Activated CD8-positive, alpha-beta memory T cell treated with anti-CD3 and anti-CD28 coated beads, Interleukin-2, amount 50 U/mL, for 24 hours (primary cell): ENCODE measurements around the gene SECISBP2.
A peak's percentile ranks its signal among the peaks of the same experiment; 100 is the strongest.
"Not testable (repeated sequence)": the region's sequence is repeated elsewhere in the genome, so short reads cannot be mapped to it uniquely, and the experiment has no call there.

Experiments
- DNase-seq: peaks from one replicate; pipeline ENCODE4 v3.0.0-alpha.2; 2020; ENCODE audit errors: extremely low read depth

The SECISBP2 gene, protein sequence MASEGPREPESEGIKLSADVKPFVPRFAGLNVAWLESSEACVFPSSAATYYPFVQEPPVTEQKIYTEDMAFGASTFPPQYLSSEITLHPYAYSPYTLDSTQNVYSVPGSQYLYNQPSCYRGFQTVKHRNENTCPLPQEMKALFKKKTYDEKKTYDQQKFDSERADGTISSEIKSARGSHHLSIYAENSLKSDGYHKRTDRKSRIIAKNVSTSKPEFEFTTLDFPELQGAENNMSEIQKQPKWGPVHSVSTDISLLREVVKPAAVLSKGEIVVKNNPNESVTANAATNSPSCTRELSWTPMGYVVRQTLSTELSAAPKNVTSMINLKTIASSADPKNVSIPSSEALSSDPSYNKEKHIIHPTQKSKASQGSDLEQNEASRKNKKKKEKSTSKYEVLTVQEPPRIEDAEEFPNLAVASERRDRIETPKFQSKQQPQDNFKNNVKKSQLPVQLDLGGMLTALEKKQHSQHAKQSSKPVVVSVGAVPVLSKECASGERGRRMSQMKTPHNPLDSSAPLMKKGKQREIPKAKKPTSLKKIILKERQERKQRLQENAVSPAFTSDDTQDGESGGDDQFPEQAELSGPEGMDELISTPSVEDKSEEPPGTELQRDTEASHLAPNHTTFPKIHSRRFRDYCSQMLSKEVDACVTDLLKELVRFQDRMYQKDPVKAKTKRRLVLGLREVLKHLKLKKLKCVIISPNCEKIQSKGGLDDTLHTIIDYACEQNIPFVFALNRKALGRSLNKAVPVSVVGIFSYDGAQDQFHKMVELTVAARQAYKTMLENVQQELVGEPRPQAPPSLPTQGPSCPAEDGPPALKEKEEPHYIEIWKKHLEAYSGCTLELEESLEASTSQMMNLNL

DNA sequence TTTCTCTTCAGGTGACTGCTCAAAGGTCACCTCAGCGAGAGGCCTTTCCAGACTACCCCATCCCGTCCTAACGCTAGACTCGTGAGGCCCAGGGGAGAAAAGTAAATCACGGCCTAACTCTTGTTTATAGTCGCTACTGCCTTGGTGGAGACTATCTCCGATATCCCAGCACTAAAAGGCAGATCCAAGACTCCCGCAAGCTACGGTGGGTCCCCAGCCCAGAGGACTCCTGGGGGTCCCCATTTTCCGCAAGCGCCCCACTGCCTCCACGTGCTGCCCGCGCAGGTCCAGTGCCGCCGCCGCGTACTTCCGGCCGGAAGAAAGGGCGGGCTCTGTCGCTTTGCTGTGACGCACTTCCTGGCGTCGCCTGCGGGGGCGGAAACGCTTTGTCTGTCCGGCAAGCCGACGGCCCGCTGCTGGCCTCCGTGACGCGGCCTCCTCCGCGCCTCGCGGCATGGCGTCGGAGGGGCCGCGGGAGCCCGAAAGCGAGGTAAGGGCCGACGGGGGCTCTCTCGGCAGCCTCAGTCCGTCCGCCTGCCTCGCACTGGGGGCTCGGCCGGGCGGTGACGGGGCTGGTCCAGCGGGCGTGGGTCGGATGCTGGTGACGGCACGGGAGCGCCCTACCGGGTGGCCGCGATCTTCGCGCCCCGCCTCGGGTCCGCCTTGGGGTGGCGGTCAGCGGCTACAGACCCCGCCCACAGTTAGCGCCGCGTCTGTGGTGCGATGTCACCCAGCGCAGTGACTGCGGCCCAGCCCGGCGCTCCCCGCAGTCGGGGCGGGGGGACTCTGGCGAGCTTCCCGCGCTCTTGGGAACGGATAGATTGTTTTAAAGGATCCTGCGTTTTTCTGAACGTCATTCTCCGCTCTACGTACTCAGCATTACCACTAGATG lies at the start of gene SECISBP2:
SECISBP2 (plus strand) TSS at position 378 of the 892 bp plus-strand sequence; CDS start at position 455, 77 bp downstream.
- peak; percentile 83 for DNase-seq

DNA sequence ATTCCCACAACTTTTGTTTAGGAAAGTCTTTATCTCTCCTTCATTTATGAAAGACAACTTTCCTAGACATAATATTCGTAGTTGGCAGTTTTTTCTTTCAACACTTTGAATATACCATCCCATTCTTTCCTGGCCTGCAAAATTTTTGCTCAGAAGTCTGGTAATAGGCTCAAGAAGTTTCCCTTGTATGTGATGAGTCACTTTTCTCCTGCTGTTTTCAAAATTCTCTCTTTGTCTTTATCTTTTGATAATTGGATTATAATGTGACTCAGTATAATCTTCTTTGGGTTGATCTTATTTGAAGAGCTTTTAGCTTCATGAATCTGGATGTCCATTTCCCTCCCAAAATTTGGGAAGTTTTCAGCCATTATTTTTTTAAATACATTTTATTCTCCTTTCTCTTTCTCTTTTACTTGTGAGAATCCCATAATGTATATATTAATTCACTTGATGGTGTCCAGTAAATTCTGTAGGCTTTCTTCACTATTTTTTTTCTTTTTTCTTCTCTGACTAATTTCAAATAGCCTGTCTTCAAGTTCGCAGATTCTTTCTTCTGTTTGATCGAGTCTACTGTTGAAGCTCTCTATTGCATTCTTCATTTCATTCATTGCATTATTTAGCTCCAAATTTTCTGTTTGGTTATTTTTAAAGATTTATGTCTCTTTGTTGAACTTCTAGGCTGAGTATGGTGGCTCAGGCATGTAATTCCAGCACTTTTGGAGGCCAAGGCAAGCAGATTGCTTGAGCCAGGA lies 44.6 kb upstream of the SECISBP2 start:
- DNase-seq, result no peak

DNA sequence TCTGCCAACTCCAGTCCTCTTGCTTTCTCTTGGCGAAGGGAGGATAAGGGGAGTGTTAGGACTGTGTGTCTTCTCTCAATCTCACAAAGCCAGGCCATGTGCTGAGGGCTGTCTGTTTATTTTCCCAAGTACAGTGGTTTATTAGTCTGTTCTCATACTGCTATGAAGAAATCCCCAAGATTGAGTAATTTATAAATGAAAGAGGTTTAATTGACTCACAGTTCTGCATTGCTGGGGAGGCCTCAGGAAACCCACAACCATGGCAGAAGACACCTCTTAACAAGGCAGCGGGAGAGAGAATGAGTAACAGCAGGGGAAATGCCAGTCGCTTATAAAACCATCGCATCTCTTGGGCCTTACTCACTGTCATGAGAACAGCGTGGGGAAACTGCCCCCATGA lies 43.5 kb upstream of the SECISBP2 start:
- DNase-seq, result no peak

DNA sequence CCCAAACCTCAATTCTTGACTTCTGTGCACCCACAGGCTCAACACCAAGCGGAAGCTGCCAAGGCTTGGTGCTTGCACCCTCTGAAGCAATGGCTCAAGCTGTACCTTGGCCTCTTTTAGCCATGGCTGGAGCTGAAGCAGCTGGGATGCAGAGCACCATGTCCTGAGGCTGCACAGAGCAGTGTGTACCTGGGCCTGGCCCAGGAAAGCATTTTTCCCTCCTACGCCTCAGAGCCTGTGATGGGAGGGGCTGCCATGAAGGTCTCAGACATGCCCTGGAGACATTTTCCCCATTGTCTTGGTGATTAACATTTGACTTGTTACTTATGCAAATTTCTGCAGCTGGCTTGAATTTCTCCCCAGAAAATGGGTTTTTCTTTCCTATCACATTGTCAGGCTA lies 42.3 kb upstream of the SECISBP2 start:
- not testable (repeated sequence) for DNase-seq

DNA sequence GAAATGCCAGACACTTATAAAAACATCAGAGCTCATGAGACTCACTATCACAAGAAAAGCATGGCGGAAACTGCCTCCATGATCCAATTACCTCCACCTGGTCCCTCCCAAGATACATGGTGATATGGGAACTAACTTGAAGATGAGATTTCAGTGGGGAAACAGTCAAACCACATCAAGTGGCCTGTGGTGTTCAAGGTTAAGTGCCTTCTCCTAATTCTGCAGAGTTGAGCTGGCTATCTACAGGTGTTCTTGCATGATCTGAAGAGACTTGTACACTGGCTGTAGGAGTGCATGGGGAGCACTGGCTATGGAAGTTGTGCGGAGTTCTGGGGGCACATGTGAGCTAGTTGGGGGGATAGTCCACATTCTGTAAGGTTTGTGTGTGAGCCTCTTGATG lies 41.3 kb upstream of the SECISBP2 start:
- DNase-seq, result no peak

DNA sequence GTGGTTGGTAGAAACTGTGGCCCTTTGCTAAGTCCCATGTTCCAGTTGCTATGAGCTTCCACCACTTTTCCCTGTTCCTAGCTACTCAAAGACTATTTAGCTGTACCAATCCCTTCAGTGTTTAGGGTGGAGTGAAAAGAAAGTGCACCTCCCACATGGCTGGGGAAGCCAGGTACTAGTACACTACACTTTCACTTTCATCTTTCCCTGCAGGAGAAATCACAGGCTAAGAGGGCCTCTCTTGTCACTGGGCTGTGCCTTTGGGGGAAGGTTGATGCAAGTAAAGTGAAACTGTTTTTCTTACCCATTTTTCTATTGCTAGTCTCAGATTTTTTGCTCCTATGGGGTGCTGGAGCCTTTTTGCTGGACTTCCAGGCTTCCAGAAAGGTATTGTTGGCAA lies 40.8 kb upstream of the SECISBP2 start:
- DNase-seq, result no peak

DNA sequence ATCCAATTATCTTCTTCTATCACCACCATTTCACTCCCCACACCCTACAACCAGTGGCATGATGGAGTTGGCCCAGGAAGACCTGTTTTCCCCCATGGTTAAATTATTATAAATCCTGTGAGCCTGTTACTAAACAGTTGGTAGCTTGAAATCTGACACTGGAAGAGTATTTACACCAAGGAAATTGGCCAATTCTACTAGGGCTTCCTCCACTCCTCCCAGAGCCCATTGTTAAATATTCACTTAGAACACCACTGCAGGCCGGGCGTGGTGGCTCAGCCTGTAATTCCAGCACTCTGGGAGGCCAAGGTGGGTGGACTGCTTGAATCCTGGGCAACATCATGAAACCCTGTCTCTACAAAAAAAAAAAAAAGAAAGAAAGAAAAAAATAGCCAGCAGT lies 39.7 kb upstream of the SECISBP2 start:
- DNase-seq, result no peak

DNA sequence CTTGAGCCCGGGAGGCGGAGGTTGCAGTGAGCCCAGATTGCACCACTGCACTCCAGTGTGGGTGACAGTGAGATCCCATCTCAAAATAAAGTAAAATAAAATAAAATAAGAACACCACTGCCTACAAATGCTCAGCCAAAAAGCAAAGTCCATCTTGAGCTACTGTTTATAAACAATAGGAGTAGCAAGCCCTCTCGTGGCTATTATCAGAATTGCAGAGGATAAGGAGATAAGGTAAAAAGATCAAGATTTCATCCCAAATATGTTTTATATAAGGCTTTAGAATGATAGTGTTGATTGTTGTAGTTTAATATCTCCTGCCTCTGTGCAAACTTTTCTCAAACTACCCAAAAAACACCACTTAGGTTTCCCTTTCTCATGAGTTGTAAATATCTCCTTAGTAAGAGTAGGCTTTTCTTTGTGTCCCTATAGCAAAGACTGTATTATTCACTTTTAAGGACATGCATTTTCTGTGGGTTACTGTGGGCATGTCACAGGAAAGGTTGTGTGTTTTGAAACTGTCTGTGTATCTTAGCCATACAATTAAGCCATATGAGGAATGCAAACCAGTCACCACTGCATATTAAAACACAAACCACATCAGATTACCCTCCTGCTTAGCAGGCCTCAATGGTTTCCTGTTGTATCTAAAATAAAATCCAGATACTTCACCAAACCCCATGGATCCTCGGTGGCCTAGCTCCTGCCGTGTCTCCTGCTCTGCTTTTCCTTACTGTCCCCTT lies 39.1 kb upstream of the SECISBP2 start:
- no peak for DNase-seq

DNA sequence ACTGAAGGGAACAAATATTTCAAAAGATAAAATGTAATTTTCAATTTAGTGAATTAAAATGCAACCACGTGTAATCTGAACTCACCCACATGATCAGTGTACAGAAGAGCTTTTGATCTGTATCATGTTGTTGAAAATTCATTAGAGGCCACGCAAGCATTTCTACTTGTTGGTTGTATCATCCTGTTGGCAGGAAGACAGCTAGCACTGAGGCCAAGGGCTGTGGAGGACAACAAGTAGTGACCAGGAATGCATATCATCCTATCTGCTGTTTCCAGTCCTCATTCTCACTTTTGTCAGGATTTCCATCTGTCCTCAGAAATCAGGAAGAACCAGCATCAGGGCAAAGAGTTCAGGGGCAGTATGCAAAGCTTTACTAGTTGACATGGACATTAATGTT lies 37.2 kb upstream of the SECISBP2 start:
- no peak for DNase-seq

DNA sequence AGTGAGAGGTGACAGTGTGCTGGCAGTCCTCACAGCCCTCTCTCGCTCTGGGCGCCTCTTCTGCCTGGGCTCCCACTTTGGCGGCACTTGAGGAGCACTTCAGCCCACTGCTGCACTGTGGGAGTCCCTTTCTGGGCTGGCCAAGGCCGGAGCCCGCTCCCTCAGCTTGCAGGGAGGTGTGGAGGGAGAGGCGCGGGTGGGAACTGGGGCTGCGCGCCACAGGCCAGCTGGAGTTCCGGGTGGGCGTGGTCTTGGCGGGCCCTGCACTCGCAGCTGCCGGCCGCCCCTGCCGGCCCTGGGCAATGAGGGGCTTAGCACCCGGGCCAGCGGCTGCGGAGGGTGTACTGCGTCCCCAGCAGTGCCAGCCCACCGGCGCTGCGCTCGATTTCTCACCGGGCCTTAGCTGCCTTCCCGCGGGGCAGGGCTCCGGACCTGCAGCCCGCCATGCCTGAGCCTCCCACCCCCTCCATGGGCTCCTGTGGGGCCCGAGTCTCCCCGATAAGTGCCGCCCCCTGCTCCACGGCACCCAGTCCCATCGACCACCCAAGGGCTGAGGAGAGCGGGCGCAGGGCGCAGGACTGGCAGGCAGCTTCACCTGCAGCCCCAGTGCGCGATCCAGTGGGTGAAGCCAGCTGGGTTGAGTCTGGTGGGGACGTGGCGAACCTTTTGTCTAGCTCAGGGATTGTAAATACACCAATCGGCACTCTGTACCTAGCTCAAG lies 35.9 kb upstream of the SECISBP2 start:
- DNase-seq, result not testable (repeated sequence)

DNA sequence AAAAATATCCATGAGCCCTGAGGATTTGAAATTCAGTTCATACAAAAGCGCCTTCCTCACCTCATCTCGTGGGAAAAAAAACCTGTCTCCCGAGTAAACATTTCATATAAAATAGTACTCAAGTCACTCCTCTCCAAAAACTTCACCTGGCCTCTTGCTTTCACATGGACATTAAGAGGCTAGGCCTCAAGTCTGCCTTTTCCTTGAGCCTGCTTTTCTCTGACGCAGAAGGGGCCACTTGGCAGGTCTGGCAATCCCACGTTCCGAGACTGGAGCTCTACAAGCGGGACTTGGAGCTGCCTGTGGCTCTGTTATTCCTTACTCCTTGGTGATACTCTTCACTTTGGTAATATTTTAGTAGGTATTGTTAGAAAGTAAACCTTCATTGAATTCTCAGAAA lies 34.2 kb upstream of the SECISBP2 start:
- DNase-seq, result no peak

DNA sequence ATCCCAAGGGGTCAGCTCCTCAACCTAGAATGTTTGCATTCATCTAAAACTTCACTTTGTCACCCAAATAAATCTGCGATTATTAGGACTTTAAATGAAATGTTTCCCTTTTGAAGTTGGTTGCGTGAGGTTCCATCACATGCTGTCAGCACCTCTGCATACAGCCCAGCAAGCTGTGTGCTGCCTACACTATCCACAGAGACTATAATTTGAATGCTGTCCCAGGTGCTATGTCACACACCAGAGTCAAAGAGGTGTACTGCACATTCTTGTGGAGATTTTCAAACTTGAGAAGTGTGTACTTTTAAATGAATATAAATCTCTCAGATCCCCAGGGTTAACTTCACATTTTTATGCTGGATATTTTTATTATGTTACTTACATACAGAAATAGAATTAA lies 26.6 kb upstream of the SECISBP2 start:
- DNase-seq, result no peak

DNA sequence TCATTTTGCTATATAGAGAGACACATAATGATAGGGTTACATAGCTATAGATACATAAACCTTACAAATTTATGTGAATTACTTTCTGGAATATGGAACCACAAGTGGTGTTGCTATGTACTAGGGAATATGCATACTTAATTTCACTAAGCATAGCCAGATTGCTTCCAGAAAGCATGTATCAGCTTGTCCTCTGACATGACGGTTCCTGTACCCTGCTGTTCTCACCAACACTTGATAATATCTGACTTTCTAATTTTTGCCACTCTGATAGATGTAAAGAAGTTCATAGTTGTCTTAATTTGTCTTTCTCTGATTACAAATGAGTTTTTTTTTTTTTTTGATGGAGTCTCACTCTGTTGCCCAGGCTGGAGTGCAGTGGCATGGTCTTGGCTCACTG lies 25.3 kb upstream of the SECISBP2 start:
- no peak for DNase-seq

DNA sequence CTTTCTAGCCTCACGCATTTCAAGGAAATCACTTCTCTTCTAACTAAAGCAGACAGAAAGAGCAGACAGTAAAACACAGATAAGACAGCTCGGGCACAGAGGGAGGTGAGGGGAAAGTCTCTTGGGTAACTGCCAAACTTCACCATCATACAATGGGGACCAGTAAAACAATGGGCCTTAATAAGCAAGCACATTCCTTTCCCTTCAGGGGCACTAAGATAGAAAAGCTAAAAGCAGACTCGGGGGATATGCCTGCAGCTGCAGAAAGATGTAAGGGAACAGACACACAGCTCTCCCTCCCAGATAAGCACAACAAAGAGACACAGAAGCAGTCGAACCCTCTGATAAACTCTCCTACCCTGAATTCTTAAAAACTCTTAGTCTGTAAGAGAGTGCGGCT lies 22.9 kb upstream of the SECISBP2 start:
- no peak for DNase-seq

DNA sequence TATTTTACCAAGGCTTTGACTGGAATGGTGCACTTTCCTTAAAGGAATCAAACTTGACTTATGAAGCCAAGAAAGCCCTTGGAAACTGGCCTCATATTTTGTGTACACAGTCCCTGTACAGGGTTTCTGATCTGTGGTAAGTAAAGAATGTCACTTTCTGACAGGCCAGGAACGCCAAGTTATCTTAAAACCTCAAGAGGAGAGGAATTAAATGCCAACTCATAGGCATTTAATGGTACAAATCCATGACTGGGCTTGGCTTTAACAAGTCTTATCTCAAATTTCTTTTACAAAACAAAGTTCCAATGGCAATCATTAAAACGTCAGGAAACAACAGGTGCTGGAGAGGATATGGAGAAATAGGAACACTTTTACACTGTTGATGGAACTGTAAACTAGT lies 16.3 kb upstream of the SECISBP2 start:
- not testable (repeated sequence) for DNase-seq

DNA sequence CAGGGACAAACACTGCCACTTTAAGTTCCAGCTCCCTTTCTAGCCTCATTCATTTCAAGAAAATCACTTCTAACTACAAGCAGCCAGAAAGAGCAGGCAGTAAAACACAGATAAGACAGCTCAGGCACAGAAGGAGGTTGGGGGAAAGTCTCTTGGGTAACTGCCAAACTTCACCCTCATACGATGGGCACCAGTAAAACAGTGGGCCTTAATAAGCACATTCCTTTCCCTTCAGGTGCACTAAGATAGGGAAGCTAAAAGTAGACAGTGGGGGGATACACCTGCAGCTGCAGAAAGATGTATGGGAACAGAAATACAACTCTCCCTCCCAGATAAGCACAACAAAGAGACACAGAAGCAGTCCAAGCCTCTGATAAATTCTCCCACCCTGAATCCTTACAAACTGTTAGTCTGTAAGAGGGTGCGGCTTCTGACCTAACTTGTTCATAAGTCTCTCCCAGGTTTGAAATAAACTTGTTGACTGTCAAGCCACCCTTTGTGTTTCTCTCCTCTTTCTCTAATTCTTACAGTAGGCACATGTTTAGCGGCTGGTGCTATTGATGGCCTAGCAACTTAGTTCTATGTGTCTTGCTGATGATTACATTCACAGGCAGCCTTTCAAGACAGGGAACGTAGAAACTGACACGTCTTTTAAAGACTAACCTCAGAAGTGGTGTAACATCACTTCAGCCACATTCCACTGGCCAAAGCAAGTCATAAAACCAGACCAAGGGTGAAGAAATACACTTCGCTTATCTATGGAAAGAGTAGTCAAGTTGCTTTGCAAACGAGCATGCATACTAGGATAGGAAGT lies 14.1 kb upstream of the SECISBP2 start:
- DNase-seq, result no peak

DNA sequence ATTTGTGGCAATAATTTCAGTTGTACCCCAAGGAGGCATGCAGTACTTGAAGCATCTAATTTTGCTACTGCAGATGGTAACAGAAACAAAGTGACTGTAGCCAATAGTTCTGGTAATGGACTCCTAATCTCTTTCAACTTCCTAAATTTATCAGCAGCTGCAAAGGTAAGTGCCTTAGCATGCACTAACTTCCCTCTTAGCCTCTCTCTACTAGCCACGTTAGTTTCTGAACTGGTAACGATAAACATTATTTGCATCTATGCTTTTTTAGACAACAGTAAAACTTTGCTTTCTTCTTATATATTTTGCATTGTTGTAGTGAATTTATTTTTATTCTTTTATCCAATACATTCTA lies 13.5 kb upstream of the SECISBP2 start:
- no peak for DNase-seq

DNA sequence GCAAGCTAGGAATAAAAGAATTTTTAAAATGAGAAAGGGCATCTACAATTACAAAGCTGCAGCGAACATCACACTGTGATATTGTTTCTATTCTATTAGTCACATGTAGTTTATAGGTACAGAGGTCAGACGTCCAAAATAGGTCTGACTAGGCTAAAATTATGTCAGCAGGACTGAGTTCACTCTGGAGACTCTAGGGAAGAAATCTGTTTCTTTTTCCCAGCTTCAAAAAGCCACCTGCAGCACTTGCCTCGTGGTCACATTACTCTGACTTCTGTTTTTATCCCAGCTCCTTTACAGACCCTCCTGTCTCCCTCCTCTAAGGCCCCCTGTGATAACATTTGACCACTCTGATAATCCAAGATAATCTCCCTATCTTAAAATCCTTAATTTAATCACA lies 12.4 kb upstream of the SECISBP2 start:
- DNase-seq, result no peak

DNA sequence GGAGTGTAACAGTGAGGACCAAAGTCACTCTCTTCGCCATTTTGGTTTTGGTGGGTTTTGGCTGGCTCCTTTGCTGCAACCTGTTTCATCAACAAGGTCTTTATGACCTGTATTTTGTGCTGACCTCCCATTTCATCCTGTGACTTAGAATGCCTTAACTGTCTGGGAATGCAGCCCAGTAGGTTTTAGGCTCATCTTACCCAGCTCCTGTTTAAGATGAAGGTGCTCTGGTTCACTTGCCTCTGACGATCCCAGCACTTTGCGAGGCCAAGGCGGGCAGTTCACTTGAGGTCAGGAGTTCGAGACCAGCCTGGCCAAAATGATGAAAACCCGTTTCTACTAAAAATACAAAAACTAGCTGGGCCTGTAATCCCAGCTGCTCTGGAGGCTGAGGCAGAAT lies 9.1 kb upstream of the SECISBP2 start:
- no peak for DNase-seq
